ENCODE results near the gene ACAD8. TPM values are rescaled to one million over a fixed set of nuclear protein-coding genes. Genes with fewer than 3 reads are reported as not detected.

The ACAD8 gene
- total and polyA plus RNA-seq, 10 of the 15 experiments (the other 5 are each of a cell fraction or from before 2014, with no cell fraction given): 9.9 to 34.8 (median 22.2) TPM

DNA sequence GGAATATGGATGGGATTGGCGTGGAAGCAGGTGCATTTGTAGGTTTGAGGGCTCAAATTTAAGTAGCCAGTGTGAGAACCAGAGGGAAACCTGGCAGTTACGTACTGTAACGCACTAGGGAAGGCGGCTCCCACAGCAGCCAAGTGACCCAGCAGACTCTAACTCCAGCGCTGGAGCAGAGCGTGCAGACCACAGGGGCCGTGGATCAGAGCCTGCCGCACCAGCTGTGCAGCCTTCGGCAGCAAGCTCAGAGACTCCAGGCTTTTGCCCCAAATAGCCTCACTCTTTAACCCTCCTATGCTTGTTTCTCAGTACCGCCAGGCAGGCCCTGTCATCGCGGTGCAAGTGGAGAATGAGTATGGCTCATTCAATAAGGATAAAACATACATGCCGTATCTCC is 35.1 kb downstream of the ACAD8 start:
- DNase-seq (ENCODE audit: low read depth, low spot score) (no peak), ATAC-seq (no peak), FAIRE-seq (no peak)
- ChIA-PET CTCF (no interaction called here), POLR2A (no interaction called here), SMC1A (ENCODE audit: uncharacterized antibody, unreplicated experiment) (no interaction called here), RAD21 (ENCODE audit: unreplicated experiment) (no interaction called here)
- H2AFZ ChIP-seq (ENCODE audit: control insufficient read depth, low read depth, low read length): no peak overlapping the region
- in situ Hi-C loops (cut with MboI): no loop called here
- no peak overlapping the region for H3K4me3 ChIP-seq
- no peaks in the 10 kb centered on the region for H3K79me2 ChIP-seq (ENCODE audit: control insufficient read depth, insufficient read depth, low read length)
- WGBS (ENCODE audit: insufficient coverage, insufficient replicate concordance, low lambda C conversion rate, missing lambda C conversion rate): 70% methylated on average over 13 of the region's 13 CpGs
- H3K4me1 ChIP-seq (ENCODE audit: control insufficient read depth, insufficient read depth, low read length): no peaks in the 10 kb centered on the region
- H3K9ac ChIP-seq (ENCODE audit: control insufficient read depth, insufficient read depth, low read length): no peak overlapping the region
- no peaks in the 10 kb centered on the region for H4K20me1 ChIP-seq (ENCODE audit: control insufficient read depth, insufficient read depth)
- H3K4me2 ChIP-seq (ENCODE audit: control insufficient read depth, insufficient read depth): no peak overlapping the region
- H3K36me3 ChIP-seq (ENCODE audit: control insufficient read depth in 2 of 2, insufficient read depth in 2 of 2, low read length in 1 of 2): no peaks in the 10 kb centered on the region
- no peaks in the 10 kb centered on the region for H3K9me3 ChIP-seq (replicated peaks; ENCODE audit: control insufficient read depth, insufficient read depth, low read length)
- intact Hi-C loops (cut with micrococcal nuclease; ENCODE audit: unreplicated experiment): no loop called here
- TF ChIP-seq MEF2A (IDR thresholded peaks at IDR 0.05; ENCODE audit: insufficient read depth, low read depth, low read length) (no peak), ZNF622 (IDR thresholded peaks at IDR 0.05) (no peak), RB1 (IDR thresholded peaks at IDR 0.05; ENCODE audit: borderline replicate concordance) (no peak), CREM (IDR thresholded peaks at IDR 0.05; ENCODE audit: low read depth) (no peak), NFIC (IDR thresholded peaks at IDR 0.05; ENCODE audit: low read depth, low read length) (no peak), STAT3 (IDR thresholded peaks at IDR 0.05; ENCODE audit: low read depth, low read length) (no peak), HCFC1 (IDR thresholded peaks at IDR 0.05; ENCODE audit: low read length) (no peak), YY1 (IDR thresholded peaks at IDR 0.05; ENCODE audit: low read depth, low read length) (no peak)
- no peak overlapping the region for H3K27ac ChIP-seq (ENCODE audit: control insufficient read depth, insufficient read depth)
- no TSS peak for BruUV-seq (replicated peaks)
- peaks cover 0 to under 1% of the 10 kb centered on the region in 2 experiments; a peak in 1 of 4 replicates for H3K27me3 ChIP-seq (replicated peaks in 1 of 2; ENCODE audit: control insufficient read depth in 2 of 2, insufficient read depth in 2 of 2, low read length in 1 of 2)

DNA sequence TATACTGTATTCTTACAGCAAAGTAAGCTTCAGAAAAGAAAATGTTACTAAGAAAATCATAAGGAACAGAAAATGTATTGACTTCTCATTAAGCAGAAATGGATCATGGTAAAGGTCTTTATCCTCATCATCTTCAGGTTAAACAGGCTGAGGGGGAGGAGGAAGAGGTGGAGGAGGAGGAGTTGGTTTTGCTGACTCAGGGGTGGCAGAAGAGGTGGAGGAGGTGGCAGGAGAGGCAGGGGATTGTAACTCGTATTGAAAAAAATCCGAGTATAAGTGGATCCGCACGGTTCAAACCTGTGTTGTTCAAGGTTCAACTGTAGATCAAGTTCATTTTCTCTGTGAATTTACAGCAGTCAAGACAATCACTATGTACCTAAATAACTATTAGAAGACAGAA is 35.8 kb downstream of the ACAD8 start:
- H3K9me3 ChIP-seq (replicated peaks; ENCODE audit: control insufficient read depth, insufficient read depth, low read length): no peaks in the 10 kb centered on the region
- 21% methylated on average over 4 of the region's 4 CpGs for WGBS (ENCODE audit: insufficient coverage, insufficient replicate concordance, low lambda C conversion rate, missing lambda C conversion rate)
- no peaks in the 10 kb centered on the region for H3K36me3 ChIP-seq (ENCODE audit: control insufficient read depth in 2 of 2, insufficient read depth in 2 of 2, low read length in 1 of 2)
- ATAC-seq (no peak), DNase-seq (ENCODE audit: low read depth, low spot score) (no peak), FAIRE-seq (no peak)
- CTCF ChIA-PET: no interaction called here
- no peaks in the 10 kb centered on the region for H4K20me1 ChIP-seq (ENCODE audit: control insufficient read depth, insufficient read depth)
- H3K9ac ChIP-seq (ENCODE audit: control insufficient read depth, insufficient read depth, low read length): no peak overlapping the region
- TF ChIP-seq, protein P1, sequence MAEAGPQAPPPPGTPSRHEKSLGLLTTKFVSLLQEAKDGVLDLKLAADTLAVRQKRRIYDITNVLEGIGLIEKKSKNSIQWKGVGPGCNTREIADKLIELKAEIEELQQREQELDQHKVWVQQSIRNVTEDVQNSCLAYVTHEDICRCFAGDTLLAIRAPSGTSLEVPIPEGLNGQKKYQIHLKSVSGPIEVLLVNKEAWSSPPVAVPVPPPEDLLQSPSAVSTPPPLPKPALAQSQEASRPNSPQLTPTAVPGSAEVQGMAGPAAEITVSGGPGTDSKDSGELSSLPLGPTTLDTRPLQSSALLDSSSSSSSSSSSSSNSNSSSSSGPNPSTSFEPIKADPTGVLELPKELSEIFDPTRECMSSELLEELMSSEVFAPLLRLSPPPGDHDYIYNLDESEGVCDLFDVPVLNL (IDR thresholded peaks at IDR 0.05; ENCODE audit: low read depth, low read length): no peak
- no peak for TF ChIP-seq RFX5 (IDR thresholded peaks at IDR 0.05; ENCODE audit: low read depth, low read length)
- TF ChIP-seq POLR2AphosphoS5 (IDR thresholded peaks at IDR 0.05; ENCODE audit: low read length): no peak
- SMC1A ChIA-PET (ENCODE audit: uncharacterized antibody, unreplicated experiment): no interaction called here
- H3K4me2 ChIP-seq (ENCODE audit: control insufficient read depth, insufficient read depth): no peak overlapping the region
- H3K27me3 ChIP-seq (replicated peaks in 1 of 2; ENCODE audit: control insufficient read depth in 2 of 2, insufficient read depth in 2 of 2, low read length in 1 of 2): peaks cover 0 to 2% of the 10 kb centered on the region in 2 experiments; a peak in 1 of 4 replicates
- no TSS peak for BruUV-seq (replicated peaks)
- no peaks in the 10 kb centered on the region for H3K4me1 ChIP-seq (ENCODE audit: control insufficient read depth, insufficient read depth, low read length)
- RAD21 ChIA-PET (ENCODE audit: unreplicated experiment): no interaction called here
- in situ Hi-C loops (cut with MboI): no loop called here
- no peak overlapping the region for H2AFZ ChIP-seq (ENCODE audit: control insufficient read depth, low read depth, low read length)
- intact Hi-C loops (cut with micrococcal nuclease; ENCODE audit: unreplicated experiment): no loop called here
- no peak overlapping the region for H3K4me3 ChIP-seq
- no peak overlapping the region for H3K27ac ChIP-seq (ENCODE audit: control insufficient read depth, insufficient read depth)
- POLR2A ChIA-PET: no interaction called here
- H3K79me2 ChIP-seq (ENCODE audit: control insufficient read depth, insufficient read depth, low read length): no peaks in the 10 kb centered on the region

Measured in GM12878 (cell line).